Endothelial cell of umbilical vein (primary cell): Measurements from ENCODE around the gene GCA. TPM values are rescaled to one million over a fixed set of nuclear protein-coding genes. Genes with fewer than 3 reads are reported as not detected.

Experiments
- BruUV-seq: library from RNA; stranded (reverse); fragments of 400-500 nt; replicated peaks from 2 replicates; lab custom pipeline; 2021; lab: Mats Ljungman, UMichigan
- CTCF ChIA-PET: fragments of 300-600, 350-600 bp; sonication (Branson Sonifier 250); formaldehyde crosslinking; loops from one replicate; lab custom pipeline; 2021; ENCODE audit warnings: antibody characterized with exemption, inconsistent platforms; lab: Charles Lee
- POLR2A ChIA-PET: fragments of 300-600, 350-600 bp; sonication (Branson Sonifier 250); formaldehyde crosslinking; loops from one replicate; lab custom pipeline; 2021; ENCODE audit warnings: antibody characterized with exemption, inconsistent platforms; lab: Charles Lee
- DNase-seq: peaks from one replicate; pipeline ENCODE4 v3.0.0-alpha.2; 2011; ENCODE audit warnings: low read depth, low spot score
- FAIRE-seq: peaks from 2 replicates; lab custom pipeline; 2011; peaks lifted over from hg19 to GRCh38; lab: Jason Lieb, UNC
- H2AFZ ChIP-seq: 2 replicates; pipeline ENCODE4 v1.6.0; 2012; ENCODE audit warnings: low read depth, low read length, control low read depth, inconsistent platforms
- H3K27ac ChIP-seq: 2 replicates; pipeline ENCODE4 v1.5.1; 2011; ENCODE audit warnings: low read depth, mild to moderate bottlenecking, control low read depth, low read length, moderate library complexity; ENCODE audit not compliant: insufficient read depth
- H3K27me3 ChIP-seq, 2 experiments: 2 replicates each; pipeline versions ENCODE4 v1.6.0 to v1.6.1; 2011; ENCODE audit warnings: low read length in 2 of 2, mixed read lengths in 1 of 2; ENCODE audit not compliant: control insufficient read depth in 2 of 2, insufficient read depth in 2 of 2
- H3K36me3 ChIP-seq, 2 experiments: 2 replicates in 1 of 2; 3 replicates in 1 of 2; pipeline ENCODE4 v1.5.1; 2011; ENCODE audit warnings: low read length in 2 of 2, mild to moderate bottlenecking in 1 of 2, moderate library complexity in 1 of 2; ENCODE audit not compliant: control insufficient read depth in 2 of 2, insufficient read depth in 2 of 2; ENCODE audit errors: extremely low read depth in 1 of 2
- H3K4me1 ChIP-seq: 3 replicates; pipeline ENCODE4 v1.5.1; 2011; ENCODE audit warnings: mild to moderate bottlenecking, low read length; ENCODE audit not compliant: control insufficient read depth, insufficient read depth; ENCODE audit errors: extremely low read depth
- H3K4me2 ChIP-seq: 2 replicates; pipeline ENCODE4 v1.6.1; 2011; ENCODE audit warnings: low read length, control low read depth, mixed read lengths; ENCODE audit not compliant: insufficient read depth
- H3K4me3 ChIP-seq, 3 experiments: fragments of 200-600 bp in 1 of 3; sonication (generic), shearing (Covaris generic) in 1 of 3; replicated peaks in 1 of 3; 2 replicates each; pipeline ENCODE4 v1.5.1; 2011 to 2016; ENCODE audit warnings: control low read depth in 3 of 3, low read length in 3 of 3, mild to moderate bottlenecking in 2 of 3, inconsistent platforms in 1 of 3, low read depth in 1 of 3, moderate library complexity in 1 of 3; ENCODE audit not compliant: insufficient read depth in 1 of 3
- H3K79me2 ChIP-seq: 2 replicates; pipeline ENCODE4 v1.6.0; 2012; ENCODE audit warnings: low read length, inconsistent platforms; ENCODE audit not compliant: control insufficient read depth, insufficient read depth
- H3K9ac ChIP-seq: replicated peaks from 2 replicates; pipeline ENCODE3; 2011; ENCODE audit warnings: low read length, control low read depth; ENCODE audit not compliant: insufficient read depth; ENCODE audit errors: extremely low read depth
- H3K9me1 ChIP-seq: replicated peaks from 3 replicates; pipeline ENCODE4 v1.6.0; 2011; ENCODE audit warnings: mild to moderate bottlenecking, low read length; ENCODE audit not compliant: control insufficient read depth, insufficient read depth; ENCODE audit errors: extremely low read depth
- H3K9me3 ChIP-seq: replicated peaks from 2 replicates; pipeline ENCODE4 v1.5.1; 2012; ENCODE audit warnings: low read length, inconsistent platforms; ENCODE audit not compliant: control insufficient read depth, insufficient read depth
- H4K20me1 ChIP-seq: replicated peaks from 2 replicates; pipeline ENCODE3; 2011; ENCODE audit warnings: mild to moderate bottlenecking, low read length; ENCODE audit not compliant: control insufficient read depth, insufficient read depth; ENCODE audit errors: extremely low read depth
- CTCF ChIP-seq, 2 donors: IDR thresholded peaks; 1 replicate in 1 of 2; 2 replicates in 1 of 2; pipeline ENCODE4 v1.5.1; 2011; ENCODE audit warnings: low read length in 2 of 2, mild to moderate bottlenecking in 2 of 2, moderate library complexity in 2 of 2, control low read depth in 1 of 2, inconsistent platforms in 1 of 2, low read depth in 1 of 2; ENCODE audit not compliant: insufficient read depth in 1 of 2; ENCODE audit errors: extremely low read depth in 1 of 2
- EZH2 ChIP-seq: IDR thresholded peaks from 2 replicates; pipeline ENCODE4 v1.6.1; 2012; ENCODE audit warnings: borderline replicate concordance, low read depth, mild to moderate bottlenecking, moderate library complexity, low read length, inconsistent platforms; ENCODE audit not compliant: severe bottlenecking
- FOS ChIP-seq: IDR thresholded peaks from 2 replicates; pipeline ENCODE4 v1.6.1; 2011; ENCODE audit warnings: mild to moderate bottlenecking, low read length, moderate library complexity, borderline replicate concordance; ENCODE audit not compliant: insufficient read depth
- GATA2 ChIP-seq: IDR thresholded peaks from 2 replicates; pipeline ENCODE4 v1.7.0; 2011; ENCODE audit warnings: low read depth, mild to moderate bottlenecking, moderate library complexity, mixed read lengths, low read length; ENCODE audit not compliant: insufficient read length, insufficient read depth
- JUN ChIP-seq: IDR thresholded peaks from 2 replicates; pipeline ENCODE4 v1.6.1; 2011; ENCODE audit warnings: borderline replicate concordance, low read depth; ENCODE audit not compliant: insufficient read length, insufficient read depth
- dilution Hi-C: fragments of 300-500 bp; cut with MboI; formaldehyde crosslinking; loops from one replicate; pipeline ENCODE4 v1.15.0; 2019; ENCODE audit warnings: low sequenced_read_pairs; ENCODE audit not compliant: extremely low pct_ligation_motif_present
- intact Hi-C: fragments of 100-400 bp; cut with micrococcal nuclease; formaldehyde crosslinking; loops from one replicate; pipeline ENCODE4 v1.10.0; 2022
- polyA plus RNA-seq, 4 experiments: library from polyadenylated mRNA; depleted of rRNA in 3 of 4; stranded (reverse) in 3 of 4; unstranded in 1 of 4; fragments of >200 nt; gene quantifications; 2 replicates each; pipeline versions ENCODE4 v1.2.1 to v1.2.3, GENCODE V29; 2011 to 2012; ENCODE audit warnings: missing spikeins in 1 of 4
- total RNA-seq: library from RNA; stranded (reverse); gene quantifications from 2 replicates; pipeline ENCODE4 v1.2.3, GENCODE V29; 2021

Gene GCA
- total and polyA plus RNA-seq, 2 donors (not counting 3 experiments of a cell fraction or from before 2014, with no cell fraction given): 10.7 to 11.2 TPM

GRCh38 chr2:162343492-162343823, 474 bp upstream of the GCA start:
- H3K27me3 ChIP-seq: peaks cover 6 to 9% of the 10 kb centered on the region in 2 experiments
- dilution Hi-C loops (no loop called here), intact Hi-C loops (no loop called here)
- H3K4me3 ChIP-seq: peak overlapping the region; percentile 9 to 51 (median 22)
- DNase-seq: no peak
- no peak for TF ChIP-seq FOS
- no peak for TF ChIP-seq CTCF (IDR thresholded peaks at IDR 0.05; ENCODE audit: extremely low read depth in 1 of 2, insufficient read depth in 1 of 2, low read depth in 1 of 2, low read length in 2 of 2)
- no peak for TF ChIP-seq JUN
- no peak for TF ChIP-seq EZH2
- no peak for TF ChIP-seq GATA2
- H3K79me2 ChIP-seq: no peaks in the 10 kb centered on the region
- no peak for FAIRE-seq
- no peak overlapping the region for H3K9ac ChIP-seq
- peak overlapping the region; percentile 85 for H3K4me2 ChIP-seq
- CTCF ChIA-PET: interaction anchor here (1.6 to 2.7 kb wide), 2 partner anchors 9 to 45 kb away, joined by 5 to 12 read pairs; no protein-coding TSS in a partner anchor
- H3K9me3 ChIP-seq: no peaks in the 10 kb centered on the region
- no TSS peak for BruUV-seq
- H3K36me3 ChIP-seq: no peaks in the 10 kb centered on the region
- POLR2A ChIA-PET: interaction anchor here (0.6 kb wide), 1 partner anchor 12 kb away, joined by 3 read pairs; no protein-coding TSS in a partner anchor
- no peaks in the 10 kb centered on the region for H4K20me1 ChIP-seq
- no peak overlapping the region for H3K27ac ChIP-seq
- no peaks in the 10 kb centered on the region for H3K9me1 ChIP-seq
- H3K4me1 ChIP-seq: peaks cover 4% of the 10 kb centered on the region
- H2AFZ ChIP-seq: peak overlapping the region; percentile 82

GRCh38 chr2:162344617-162344950, 652 bp downstream of the GCA start:
- intact Hi-C loops: loop anchor here (1.0 kb wide), 1 partner anchor 27 kb away; no protein-coding TSS in a partner anchor
- dilution Hi-C loops: no loop called here
- POLR2A ChIA-PET: no interaction called here
- Histone ChIP-seq H3K4me1 (peaks cover 4% of the 10 kb centered on the region), H3K27ac (peak overlapping the region; percentile 27), H2AFZ (peak overlapping the region; percentile 94), H3K9me3 (no peaks in the 10 kb centered on the region), H3K79me2 (no peaks in the 10 kb centered on the region), H3K9ac (peak overlapping the region; percentile 68), H4K20me1 (no peaks in the 10 kb centered on the region), H3K4me2 (peak overlapping the region; percentile 91), H3K36me3 (no peaks in the 10 kb centered on the region), H3K4me3 (peak overlapping the region; percentile 49 to 94 (median 82)), H3K27me3 (peaks cover 6 to 9% of the 10 kb centered on the region in 2 experiments), H3K9me1 (no peaks in the 10 kb centered on the region)
- DNase-seq (no peak), FAIRE-seq (peak; percentile 67)
- TF ChIP-seq FOS: no peak
- CTCF ChIA-PET: interaction anchor here (2.7 kb wide), 1 partner anchor 10 kb away, joined by 12 read pairs; no protein-coding TSS in a partner anchor
- BruUV-seq: no TSS peak
